NT2/D1 (cell line): ENCODE results near the gene PPP1R9A.
A peak's percentile ranks its signal among the peaks of the same experiment; 100 is the strongest.

Source experiments
- DNase-seq: peaks from one replicate; pipeline ENCODE4 v3.0.0-alpha.2; 2011; ENCODE audit warnings: low read depth, low spot score
- H3K27me3 ChIP-seq: 2 replicates; pipeline ENCODE4 v1.6.0; 2011; ENCODE audit warnings: mild to moderate bottlenecking; ENCODE audit not compliant: insufficient read length, insufficient read depth
- H3K36me3 ChIP-seq: 2 replicates; pipeline ENCODE4 v1.6.1; 2011; ENCODE audit warnings: mild to moderate bottlenecking, low read length, mixed read lengths; ENCODE audit not compliant: insufficient read depth, insufficient read length
- H3K4me1 ChIP-seq: 2 replicates; pipeline ENCODE4 v1.5.1; 2011; ENCODE audit not compliant: insufficient read depth, insufficient read length
- H3K4me3 ChIP-seq: 2 replicates; pipeline ENCODE4 v1.5.1; 2011; ENCODE audit warnings: low read depth; ENCODE audit not compliant: insufficient read length
- H3K9ac ChIP-seq: 2 replicates; pipeline ENCODE4 v1.6.0; 2011; ENCODE audit warnings: low read depth; ENCODE audit not compliant: insufficient read length
- H3K9me3 ChIP-seq: 2 replicates; pipeline ENCODE4 v1.5.1; 2011; ENCODE audit warnings: mild to moderate bottlenecking, low read length; ENCODE audit not compliant: insufficient read depth
- SUZ12 ChIP-seq: IDR thresholded peaks from 2 replicates; pipeline ENCODE4 v1.6.1; 2011; ENCODE audit not compliant: insufficient read length, insufficient read depth; ENCODE audit errors: extremely low read depth
- YY1 ChIP-seq: IDR thresholded peaks from 2 replicates; pipeline ENCODE4 v1.6.1; 2011; ENCODE audit not compliant: insufficient read length, insufficient read depth
- ZNF274 ChIP-seq: IDR thresholded peaks from 2 replicates; pipeline ENCODE4 v1.6.1; 2011; ENCODE audit warnings: mild to moderate bottlenecking, low read depth, low read length

Gene PPP1R9A

GRCh38 chr7:94907026-94907810 lies at the start of gene PPP1R9A:
Gene PPP1R9A (plus strand): TSS chr7:94907594. CDS start chr7:94910114, 2,520 bp downstream.
- peak within 1 kb of the TSS; percentile 63 for H3K9ac ChIP-seq
- peak; percentile 47 for DNase-seq

GRCh38 chr7:94871132-94871531 lies 36.3 kb upstream of the PPP1R9A start:
- Histone ChIP-seq H3K4me3 (no peak overlapping the region), H3K27me3 (no peaks in the 10 kb centered on the region), H3K36me3 (no peaks in the 10 kb centered on the region), H3K9ac (no peak overlapping the region), H3K9me3 (no peaks in the 10 kb centered on the region), H3K4me1 (no peaks in the 10 kb centered on the region)
- TF ChIP-seq ZNF274 (no peak), SUZ12 (no peak), YY1 (no peak)
- no peak for DNase-seq

More at GRCh38 chr7:94907026-94907810, at the start of gene PPP1R9A:
- Histone ChIP-seq H3K9me3 (no peaks in the 10 kb centered on the region), H3K36me3 (no peaks in the 10 kb centered on the region), H3K27me3 (no peaks in the 10 kb centered on the region), H3K4me3 (peak within 1 kb of the TSS; percentile 43), H3K4me1 (no peaks in the 10 kb centered on the region)
- TF ChIP-seq SUZ12, result no peak
- no peak for TF ChIP-seq ZNF274
- TF ChIP-seq YY1, result no peak

GRCh38 chr7:94873239-94873638 lies 34.2 kb upstream of the PPP1R9A start:
- H3K9me3 ChIP-seq, result peaks cover 6% of the 10 kb centered on the region; the same call in 1 of the 2 replicates
- no peak overlapping the region for H3K4me3 ChIP-seq
- no peak for DNase-seq
- H3K4me1 ChIP-seq, result no peaks in the 10 kb centered on the region
- TF ChIP-seq SUZ12 (no peak), ZNF274 (no peak), YY1 (no peak)
- no peak overlapping the region for H3K9ac ChIP-seq
- H3K36me3 ChIP-seq, result no peaks in the 10 kb centered on the region
- no peaks in the 10 kb centered on the region for H3K27me3 ChIP-seq

- Histone ChIP-seq H3K4me1 (no peaks in the 10 kb centered on the region), H3K9me3 (peaks cover 12% of the 10 kb centered on the region; the same call in 1 of the 2 replicates), H3K27me3 (no peaks in the 10 kb centered on the region), H3K36me3 (no peaks in the 10 kb centered on the region), H3K4me3 (no peak overlapping the region), H3K9ac (no peak overlapping the region)
- no peak for DNase-seq
- TF ChIP-seq SUZ12 (no peak), ZNF274 (no peak), YY1 (no peak)
Measured at GRCh38 chr7:94874036-94874785, 33.2 kb upstream of the PPP1R9A start.

- Histone ChIP-seq H3K4me3 (no peak overlapping the region), H3K36me3 (no peaks in the 10 kb centered on the region), H3K9me3 (peaks cover 12% of the 10 kb centered on the region; the same call in 1 of the 2 replicates), H3K4me1 (no peaks in the 10 kb centered on the region), H3K27me3 (no peaks in the 10 kb centered on the region), H3K9ac (no peak overlapping the region)
- TF ChIP-seq SUZ12, result no peak
- no peak for TF ChIP-seq ZNF274
- no peak for TF ChIP-seq YY1
- no peak for DNase-seq
Measured at GRCh38 chr7:94875201-94875600, 32.2 kb upstream of the PPP1R9A start.

GRCh38 chr7:94877731-94878670 lies 29.4 kb upstream of the PPP1R9A start:
- Histone ChIP-seq H3K36me3 (no peaks in the 10 kb centered on the region), H3K9ac (no peak overlapping the region), H3K4me1 (no peaks in the 10 kb centered on the region), H3K27me3 (no peaks in the 10 kb centered on the region), H3K4me3 (no peak overlapping the region), H3K9me3 (peaks cover 12% of the 10 kb centered on the region; the same call in 1 of the 2 replicates)
- DNase-seq, result no peak
- no peak for TF ChIP-seq ZNF274
- no peak for TF ChIP-seq SUZ12
- no peak for TF ChIP-seq YY1
